Fibroblast of lung (primary cell): ENCODE measurements around the gene SLC16A14.

Source experiments
- EZH2 ChIP-seq: IDR thresholded peaks from 2 replicates; pipeline ENCODE4 v1.5.1; 2012; ENCODE audit warnings: low read length, control low read depth, mild to moderate bottlenecking; ENCODE audit errors: missing control alignments
- TF ChIP-seq, protein P1 (sequence below), 2 donors: IDR thresholded peaks in 1 of 2; conservative IDR thresholded peaks in 1 of 2; 1 replicate in 1 of 2; 2 replicates in 1 of 2; pipeline ENCODE4 v1.5.1; 2011 to 2012; ENCODE audit warnings: low read length in 2 of 2, control low read depth in 1 of 2, inconsistent platforms in 1 of 2, low read depth in 1 of 2, mild to moderate bottlenecking in 1 of 2

- TF ChIP-seq, protein P1, sequence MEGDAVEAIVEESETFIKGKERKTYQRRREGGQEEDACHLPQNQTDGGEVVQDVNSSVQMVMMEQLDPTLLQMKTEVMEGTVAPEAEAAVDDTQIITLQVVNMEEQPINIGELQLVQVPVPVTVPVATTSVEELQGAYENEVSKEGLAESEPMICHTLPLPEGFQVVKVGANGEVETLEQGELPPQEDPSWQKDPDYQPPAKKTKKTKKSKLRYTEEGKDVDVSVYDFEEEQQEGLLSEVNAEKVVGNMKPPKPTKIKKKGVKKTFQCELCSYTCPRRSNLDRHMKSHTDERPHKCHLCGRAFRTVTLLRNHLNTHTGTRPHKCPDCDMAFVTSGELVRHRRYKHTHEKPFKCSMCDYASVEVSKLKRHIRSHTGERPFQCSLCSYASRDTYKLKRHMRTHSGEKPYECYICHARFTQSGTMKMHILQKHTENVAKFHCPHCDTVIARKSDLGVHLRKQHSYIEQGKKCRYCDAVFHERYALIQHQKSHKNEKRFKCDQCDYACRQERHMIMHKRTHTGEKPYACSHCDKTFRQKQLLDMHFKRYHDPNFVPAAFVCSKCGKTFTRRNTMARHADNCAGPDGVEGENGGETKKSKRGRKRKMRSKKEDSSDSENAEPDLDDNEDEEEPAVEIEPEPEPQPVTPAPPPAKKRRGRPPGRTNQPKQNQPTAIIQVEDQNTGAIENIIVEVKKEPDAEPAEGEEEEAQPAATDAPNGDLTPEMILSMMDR (conservative IDR thresholded peaks at IDR 0.05 in 1 of 2, IDR thresholded peaks at IDR 0.05 in 1 of 2; ENCODE audit: low read depth in 1 of 2, low read length in 2 of 2): no peak
- TF ChIP-seq EZH2: no peak
These were observed 38.0 kb upstream of the SLC16A14 start for GRCh38 chr2:230106771-230107170.
